NCI-H187 (cell line): ENCODE measurements around the gene CCDC74B.
"Not testable (repeated sequence)": the region's sequence is repeated elsewhere in the genome, so short reads cannot be mapped to it uniquely, and the experiment has no call there.

ENCODE experiments used
- DNase-seq, 2 experiments: peaks; one replicate each; lab custom pipeline; 2025; lab: John Stamatoyannopoulos, UW

CCDC74B gene

GRCh38 chr2:130102597-130103363 lies 42.1 kb downstream of the CCDC74B start:
- DNase-seq, result not testable (repeated sequence)
